GM18520 (cell line): ENCODE measurements around the gene PLPPR2.
"Not testable (repeated sequence)": the region's sequence is repeated elsewhere in the genome, so short reads cannot be mapped to it uniquely, and the experiment has no call there.

Experiments
- ATAC-seq: cut with Tn5 transposase; IDR thresholded peaks from one replicate; pipeline ENCODE4 v1.9.1; 2021; ENCODE audit not compliant: unreplicated experiment

The PLPPR2 gene

DNA sequence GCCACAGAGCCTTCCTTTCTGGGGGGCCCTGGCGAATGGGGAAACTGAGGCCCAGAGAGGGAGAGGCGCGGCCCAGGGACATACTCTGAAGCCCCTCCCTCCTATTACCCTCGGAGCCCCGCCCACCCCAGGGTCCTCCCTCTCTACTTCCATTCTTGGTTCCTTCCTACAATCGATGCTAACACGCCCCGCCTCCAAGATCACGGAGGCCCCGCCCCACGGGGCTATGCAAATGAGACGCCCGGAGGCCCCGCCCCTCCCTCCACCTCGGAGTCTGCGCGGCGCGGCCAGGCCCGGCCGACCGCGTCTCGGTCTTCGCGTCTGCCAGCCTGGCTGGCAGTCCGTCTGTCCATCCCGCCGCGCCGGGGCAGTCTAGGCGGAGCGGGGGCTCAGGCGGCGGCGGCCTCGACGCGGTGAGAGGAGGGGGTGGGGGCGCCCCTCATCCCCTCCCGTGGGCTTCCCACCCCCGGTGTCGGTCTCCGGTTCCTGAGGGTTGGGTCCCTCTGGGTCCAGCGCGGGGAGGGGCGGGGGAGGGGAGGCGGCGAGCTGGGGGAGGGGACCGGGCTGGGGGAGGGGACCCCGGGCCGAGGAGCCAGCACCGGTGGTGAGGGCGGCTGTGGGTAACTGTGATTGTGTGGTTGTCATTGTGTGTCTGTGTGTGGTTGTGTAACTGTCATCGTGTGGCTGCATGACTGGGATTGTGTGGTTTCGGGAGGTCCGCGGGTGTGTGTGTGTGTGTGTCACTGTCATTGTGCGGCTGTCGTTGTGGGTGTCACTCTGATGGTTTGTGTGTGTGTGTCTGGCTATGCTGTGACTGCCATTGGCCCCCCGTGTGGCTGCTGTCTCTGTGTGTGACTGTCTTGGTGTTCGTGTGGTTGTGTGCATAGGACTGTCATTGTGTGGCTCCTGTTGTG lies at the start of gene PLPPR2:
Gene PLPPR2, plus strand, starts transcription at position 273 of the 914 bp plus-strand sequence. CDS start 2,242 bp downstream, outside the sequence.
- ATAC-seq: no peak

DNA sequence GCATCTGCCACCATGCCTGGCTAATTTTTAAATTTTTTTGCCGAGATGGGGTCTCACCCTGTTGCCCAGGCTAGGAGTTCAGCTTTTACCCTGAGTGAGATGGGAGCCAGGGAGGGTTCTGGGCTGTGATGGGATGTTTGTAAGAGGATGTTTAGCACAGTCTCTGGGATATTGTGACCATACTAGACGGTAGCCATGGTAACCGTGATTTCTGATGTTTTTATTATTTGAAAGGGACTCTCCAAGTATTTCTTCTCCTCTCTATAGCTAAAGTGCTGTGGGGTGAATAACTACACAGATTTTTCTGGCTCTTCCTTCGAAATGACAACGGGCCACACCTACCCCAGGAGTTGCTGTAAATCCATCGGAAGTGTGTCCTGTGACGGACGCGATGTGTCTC lies 48.9 kb upstream of the PLPPR2 start:
- ATAC-seq: no peak

- ATAC-seq: not testable (repeated sequence)
These were observed 34.8 kb upstream of the PLPPR2 start for GRCh38 chr19:11320278-11320995.

DNA sequence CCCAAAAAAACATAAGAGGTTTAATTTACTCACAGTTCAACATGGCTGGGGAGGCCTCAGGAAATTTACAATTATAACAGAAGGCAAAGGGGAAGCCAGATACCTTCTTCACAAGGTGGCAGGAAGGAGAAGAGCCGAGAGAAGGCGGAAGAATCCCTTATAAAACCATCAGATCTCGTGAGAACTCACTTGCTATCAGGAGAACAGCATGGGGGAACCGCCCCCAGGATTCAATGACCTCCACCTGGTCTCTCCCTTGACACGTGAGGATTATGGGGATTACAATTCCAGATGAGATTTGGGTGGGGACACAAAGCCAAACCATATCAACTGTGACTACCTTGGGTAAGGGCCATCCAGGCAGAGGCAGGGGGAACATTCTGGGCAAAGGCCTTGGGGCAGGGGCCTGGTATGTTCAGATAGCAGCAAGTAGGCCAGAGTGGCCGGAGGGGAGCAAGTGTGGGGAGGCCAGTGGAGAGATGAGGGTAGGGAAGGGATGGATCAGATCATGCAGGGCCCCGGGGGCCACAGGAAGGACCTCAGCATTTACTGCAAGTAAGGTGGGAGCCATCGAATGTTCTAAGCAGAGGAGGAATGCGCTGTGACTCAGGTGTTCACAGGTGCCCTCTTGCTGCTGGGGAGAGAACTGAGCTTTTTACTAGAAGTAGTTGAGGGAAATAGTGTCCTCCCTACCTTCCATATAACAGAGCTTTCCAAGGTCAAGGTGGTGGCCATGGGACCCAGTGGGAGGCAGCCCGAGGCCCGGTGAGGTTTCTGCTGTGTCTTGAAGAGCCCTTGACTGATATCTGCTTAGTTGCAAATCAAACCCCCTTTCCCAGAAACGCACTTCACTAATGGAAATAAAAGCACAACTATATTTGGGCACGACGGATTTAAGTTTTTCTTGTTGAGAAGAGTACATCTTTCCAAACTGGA lies 33.8 kb upstream of the PLPPR2 start:
- ATAC-seq: no peak

DNA sequence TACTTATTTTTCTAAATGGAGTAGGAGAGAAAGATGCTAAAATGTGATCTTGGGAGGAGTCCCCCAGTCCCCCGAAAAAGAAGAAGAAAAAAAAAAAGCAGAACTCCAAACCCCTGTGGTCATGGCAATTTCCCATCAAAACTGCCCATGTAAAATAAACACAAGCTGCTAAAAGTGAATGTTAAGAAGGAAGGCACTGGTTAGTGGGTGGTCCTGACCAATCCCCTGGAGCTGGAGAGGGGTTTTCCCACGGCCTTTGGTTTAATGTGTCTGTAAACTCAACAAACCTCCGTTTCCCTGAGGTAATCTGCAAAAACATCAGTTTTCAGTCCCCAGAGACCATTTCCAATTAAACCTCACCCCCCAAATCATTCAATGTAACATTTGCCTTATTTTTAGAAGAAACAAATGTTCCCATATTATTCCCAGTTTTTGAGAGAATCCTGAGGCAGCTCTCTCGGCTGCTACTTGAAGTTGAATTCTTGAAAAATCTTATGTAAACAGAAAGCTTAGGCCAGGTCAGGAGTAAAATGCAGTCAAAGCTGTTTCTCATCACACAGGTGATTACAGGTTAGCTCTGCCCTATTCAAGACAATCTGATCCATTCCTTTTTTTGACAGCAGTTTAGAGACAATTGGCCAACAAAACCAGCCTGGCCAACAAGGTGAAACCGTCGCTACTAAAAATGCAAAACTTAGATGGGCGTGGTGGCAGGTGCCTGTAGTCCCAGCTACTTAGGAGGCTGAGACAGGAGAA lies 32.8 kb upstream of the PLPPR2 start:
- no peak for ATAC-seq

GRCh38 chr19:11323601-11324078 lies 31.6 kb upstream of the PLPPR2 start:
- no peak for ATAC-seq

- ATAC-seq: no peak
These were observed 31.1 kb upstream of the PLPPR2 start for GRCh38 chr19:11324079-11324661.

- ATAC-seq: no peak
These were observed 30.4 kb upstream of the PLPPR2 start for GRCh38 chr19:11324748-11325389.

DNA sequence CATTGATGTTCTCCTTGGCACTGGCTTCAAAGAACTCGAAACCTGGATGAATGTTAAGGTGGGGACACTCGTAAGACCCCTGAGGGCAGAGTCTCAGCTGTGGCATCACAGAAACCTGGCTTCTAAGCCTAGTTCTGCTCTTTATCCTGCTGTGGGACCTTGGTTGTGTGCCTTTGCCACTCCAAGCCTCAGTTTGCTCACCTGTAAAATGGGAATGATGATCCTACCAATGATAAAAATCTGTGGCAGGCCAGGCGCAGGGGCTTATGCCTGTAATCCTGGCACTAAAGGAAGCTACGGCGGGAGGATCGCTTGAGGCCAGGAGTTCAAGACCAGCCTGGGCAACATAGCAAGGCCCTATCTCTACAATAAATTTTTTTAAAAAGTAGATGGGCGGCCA lies 29.7 kb upstream of the PLPPR2 start:
- ATAC-seq: no peak

GRCh38 chr19:11330127-11330526 lies 25.1 kb upstream of the PLPPR2 start:
- ATAC-seq: no peak

DNA sequence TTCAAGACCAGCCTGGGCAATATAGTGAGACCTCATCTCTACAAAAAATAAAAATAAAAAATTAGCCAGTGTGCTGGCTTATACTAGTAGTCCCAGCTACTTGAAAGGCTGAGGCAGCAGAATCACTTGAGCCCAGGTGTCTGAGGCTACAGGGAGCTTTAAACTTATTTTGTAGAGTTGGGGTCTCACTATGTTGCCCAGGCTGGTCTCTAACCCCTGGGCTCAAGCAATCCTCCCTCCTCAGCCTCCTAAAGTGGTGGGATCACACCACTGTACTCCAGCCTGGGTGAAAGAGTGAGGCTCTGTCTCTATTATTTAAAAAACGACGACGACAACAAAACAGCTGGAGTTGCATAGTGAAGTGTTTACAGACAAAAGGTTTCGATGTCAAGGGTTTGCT lies 23.7 kb upstream of the PLPPR2 start:
- ATAC-seq: no peak

- no peak for ATAC-seq
These were observed 22.4 kb upstream of the PLPPR2 start for GRCh38 chr19:11332822-11333221.

- ATAC-seq: not testable (repeated sequence)
These were observed 21.4 kb upstream of the PLPPR2 start for GRCh38 chr19:11333838-11334237.

DNA sequence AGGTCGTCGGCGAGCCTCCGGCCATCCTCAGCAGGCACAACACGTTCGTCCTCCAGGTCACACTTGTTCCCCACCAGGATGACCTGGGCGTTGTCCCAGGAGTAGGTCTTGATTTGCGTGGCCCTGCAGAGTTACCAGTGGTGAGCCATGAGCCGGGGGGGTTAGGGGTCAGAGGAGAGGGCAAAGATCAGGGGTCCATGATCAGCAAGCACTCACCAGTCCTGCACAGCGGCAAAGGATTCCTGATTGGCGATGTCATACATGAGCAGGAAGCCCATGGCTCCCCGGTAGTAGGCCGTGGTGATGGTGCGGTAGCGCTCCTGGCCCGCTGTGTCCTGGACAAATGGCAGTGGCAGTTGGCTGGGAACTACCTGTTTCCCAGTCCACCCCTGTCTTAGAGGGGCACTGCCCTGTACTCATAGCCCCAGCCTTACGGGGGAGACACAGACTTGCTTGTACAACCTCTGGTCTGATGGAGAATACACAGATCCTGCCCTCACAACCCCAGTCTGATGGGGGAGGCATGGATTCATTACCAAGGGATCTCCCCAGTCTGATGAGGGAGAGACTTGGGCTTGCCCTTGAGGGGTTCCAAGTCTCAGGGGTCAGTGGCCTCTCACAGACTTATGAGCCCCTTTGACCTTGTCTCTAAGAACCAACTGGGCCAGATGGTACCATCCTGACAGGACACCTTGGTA lies 19.6 kb upstream of the PLPPR2 start:
- no peak for ATAC-seq

GRCh38 chr19:11337080-11337479 lies 18.2 kb upstream of the PLPPR2 start:
- ATAC-seq: no peak

GRCh38 chr19:11338121-11338520 lies 17.1 kb upstream of the PLPPR2 start:
- ATAC-seq: no peak

DNA sequence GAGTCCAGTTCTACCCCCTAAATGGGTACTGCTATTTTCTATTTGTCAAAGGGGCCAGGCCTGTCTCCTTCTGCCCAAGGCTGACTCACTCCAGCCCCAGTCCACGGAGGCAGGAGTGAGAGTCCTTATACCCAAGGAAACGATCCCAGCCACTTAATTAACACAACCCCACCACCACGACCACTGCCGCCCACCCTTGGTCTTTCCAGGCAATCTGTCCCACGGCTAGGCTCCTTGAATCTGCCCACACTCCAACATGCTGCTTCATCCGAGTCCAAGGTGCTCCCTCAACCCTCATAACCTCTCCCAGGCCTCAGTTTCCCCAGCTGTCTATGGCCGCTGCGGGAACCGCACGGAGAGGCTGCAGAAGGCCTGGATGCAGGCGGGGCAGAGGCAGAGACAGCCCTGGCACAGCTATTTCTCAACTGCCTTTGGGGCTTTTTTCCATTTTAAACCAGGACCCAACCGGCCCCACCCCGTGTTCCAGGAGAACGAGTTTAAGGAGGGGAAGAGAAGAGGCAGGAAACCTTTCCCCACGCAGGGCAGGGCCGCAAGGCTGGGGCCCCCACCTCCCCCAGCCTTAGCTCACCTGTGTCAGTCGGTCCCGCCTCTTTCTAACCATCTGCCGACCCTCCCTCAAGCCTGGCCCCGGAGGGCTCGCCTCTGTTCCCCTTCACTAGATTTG lies 16.5 kb upstream of the PLPPR2 start:
- ATAC-seq: no peak
